Breast epithelium (tissue), 3 donors: ENCODE results near the gene TIMM23B.
"Not testable (repeated sequence)": the region's sequence is repeated elsewhere in the genome, so short reads cannot be mapped to it uniquely, and the experiment has no call there.

ENCODE experiments used
- CTCF ChIP-seq, 3 donors: fragments of 450-650 bp; IDR thresholded peaks; one replicate each; pipeline ENCODE4 v1.5.1; 2016 to 2017; ENCODE audit warnings: antibody characterized with exemption in 3 of 3, mild to moderate bottlenecking in 3 of 3, moderate library complexity in 3 of 3
- POLR2A ChIP-seq: fragments of 450-650 bp; IDR thresholded peaks from one replicate; pipeline ENCODE4 v1.6.1; 2016; ENCODE audit warnings: antibody characterized with exemption, mild to moderate bottlenecking, moderate library complexity

DNA sequence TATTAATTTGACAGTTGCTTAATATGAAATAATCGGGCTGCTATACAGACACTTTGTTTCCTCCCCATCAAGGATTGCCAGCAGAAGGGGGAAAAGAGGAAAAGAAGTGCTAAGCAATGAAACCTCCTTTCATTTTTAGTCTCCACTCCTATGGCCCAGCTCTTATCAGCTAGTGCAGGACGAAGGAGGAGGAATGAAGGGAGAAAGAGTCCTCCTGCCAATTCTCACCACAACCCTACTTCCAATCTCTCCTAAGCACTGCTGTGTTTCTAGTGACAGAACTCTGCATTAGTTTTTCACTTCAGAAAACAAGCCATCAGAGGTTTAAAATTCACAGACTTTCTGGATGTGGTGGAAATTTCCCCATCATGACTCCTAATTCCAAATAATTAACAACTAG, 41.9 kb upstream of the TIMM23B start:
- not testable (repeated sequence) for TF ChIP-seq CTCF (IDR thresholded peaks at IDR 0.05); POLR2A
